GM15510 (cell line): ENCODE results near the gene COG4.

Source experiments
- POLR2A ChIP-seq: IDR thresholded peaks from 3 replicates; pipeline ENCODE4 v1.6.1; 2011; ENCODE audit warnings: borderline replicate concordance; ENCODE audit not compliant: insufficient read length; ENCODE audit errors: extremely low read depth

The COG4 gene

DNA sequence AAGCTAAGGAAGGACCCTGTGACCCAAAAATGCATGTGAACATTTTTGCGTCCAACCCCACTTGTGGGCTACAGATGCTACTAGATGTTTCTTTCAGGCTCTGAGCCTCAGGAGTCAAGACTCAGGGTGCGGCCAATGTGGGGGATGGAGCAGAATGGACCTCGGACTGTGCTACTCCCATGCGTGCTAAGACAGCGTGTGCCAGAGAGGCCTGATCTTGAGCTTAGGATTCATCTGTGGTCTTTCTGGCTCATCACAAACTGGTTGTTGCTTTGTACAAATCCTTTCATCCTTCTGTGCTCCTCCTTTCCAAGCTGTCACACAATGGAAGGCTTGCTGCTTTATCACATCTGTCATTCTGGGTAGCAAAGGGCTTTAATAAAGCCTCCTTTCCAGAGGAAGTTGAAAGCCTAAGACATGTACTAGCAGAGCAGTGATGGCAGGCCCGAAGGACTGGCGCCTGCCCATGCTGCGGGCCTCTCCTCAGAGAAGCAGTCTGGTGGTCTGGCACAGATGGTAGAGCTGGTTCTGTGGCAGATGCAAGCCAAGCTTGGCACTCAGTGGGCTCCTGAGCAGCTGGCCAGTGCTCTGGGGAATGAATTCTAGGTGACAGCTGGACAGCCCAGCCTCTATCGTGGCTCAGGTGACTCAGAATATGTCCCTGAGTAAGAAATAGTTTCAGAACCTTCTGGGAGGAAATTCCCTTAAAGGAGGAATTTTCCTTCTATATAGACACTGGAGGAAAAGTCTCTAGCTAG lies 27.8 kb downstream of the COG4 start:
- TF ChIP-seq POLR2A, result no peak

DNA sequence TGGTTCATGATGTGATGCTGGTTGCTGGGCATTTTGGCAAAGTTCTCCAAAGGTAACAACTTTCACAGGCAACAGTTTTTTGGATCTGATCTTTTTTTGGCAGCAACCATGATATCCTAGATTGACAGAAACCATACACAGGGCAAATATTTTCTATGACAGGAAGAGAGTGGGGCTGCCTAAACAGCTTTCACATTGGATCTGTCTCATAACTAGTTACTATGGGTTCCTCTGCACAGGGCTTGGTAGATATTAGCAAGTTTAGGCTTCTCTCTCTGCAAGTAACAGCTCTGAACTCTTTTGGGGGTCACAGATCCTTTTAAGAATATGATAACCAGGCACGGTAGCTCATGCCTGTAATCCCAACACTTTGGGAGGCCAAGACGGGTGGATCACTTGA lies 28.6 kb downstream of the COG4 start:
- no peak for TF ChIP-seq POLR2A

DNA sequence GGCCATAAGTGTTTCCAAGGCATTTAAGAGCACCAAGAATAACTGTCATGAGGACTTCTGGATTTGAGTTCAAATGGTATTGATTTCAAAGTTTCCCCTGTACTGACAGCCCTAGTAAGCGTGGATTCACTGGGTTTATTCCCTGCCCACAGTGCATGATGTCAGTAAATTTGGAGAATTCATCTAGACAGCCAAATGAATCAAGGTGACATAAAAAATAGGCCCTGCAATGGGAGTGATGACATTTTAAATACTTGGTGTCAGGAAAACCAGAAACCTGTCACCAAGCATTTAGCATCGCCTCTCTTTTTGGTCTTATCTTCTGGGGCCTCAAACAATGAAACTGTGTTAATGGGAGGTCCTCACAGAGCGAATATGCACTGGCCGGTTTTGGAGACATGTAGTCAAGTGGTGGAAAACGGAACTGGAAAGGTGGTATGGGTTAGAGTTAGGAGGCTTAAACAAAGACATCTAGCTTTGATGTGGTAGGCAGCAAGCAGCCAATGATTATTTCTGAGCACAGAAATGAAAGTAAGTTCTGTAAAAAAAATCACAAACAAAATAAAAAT lies 29.1 kb downstream of the COG4 start:
- TF ChIP-seq POLR2A, result no peak

DNA sequence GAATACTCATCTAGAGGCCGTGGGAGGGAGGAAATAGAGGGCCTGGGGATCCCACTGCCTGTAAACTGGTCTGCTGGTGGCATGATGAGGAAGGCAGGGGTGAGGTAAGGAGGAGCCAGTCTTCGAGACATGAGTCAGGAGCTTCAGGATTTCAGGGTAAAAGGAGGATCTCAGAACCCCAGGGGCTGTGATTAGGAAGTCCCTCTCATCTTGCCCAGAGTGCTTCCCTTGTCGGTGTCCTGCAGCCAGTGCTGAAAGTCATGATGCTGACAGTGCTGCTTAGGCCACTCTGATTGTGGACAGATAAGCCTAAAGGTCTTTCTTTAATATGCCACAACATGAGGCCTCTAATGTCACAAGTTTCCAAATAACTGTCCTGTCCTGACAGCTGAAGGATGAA lies 29.6 kb downstream of the COG4 start:
- TF ChIP-seq POLR2A, result no peak

GRCh38 chr16:70490261-70490660 lies 33.1 kb downstream of the COG4 start:
- no peak for TF ChIP-seq POLR2A

- no peak for TF ChIP-seq POLR2A
Measured at GRCh38 chr16:70484867-70485266, 38.5 kb downstream of the COG4 start.

DNA sequence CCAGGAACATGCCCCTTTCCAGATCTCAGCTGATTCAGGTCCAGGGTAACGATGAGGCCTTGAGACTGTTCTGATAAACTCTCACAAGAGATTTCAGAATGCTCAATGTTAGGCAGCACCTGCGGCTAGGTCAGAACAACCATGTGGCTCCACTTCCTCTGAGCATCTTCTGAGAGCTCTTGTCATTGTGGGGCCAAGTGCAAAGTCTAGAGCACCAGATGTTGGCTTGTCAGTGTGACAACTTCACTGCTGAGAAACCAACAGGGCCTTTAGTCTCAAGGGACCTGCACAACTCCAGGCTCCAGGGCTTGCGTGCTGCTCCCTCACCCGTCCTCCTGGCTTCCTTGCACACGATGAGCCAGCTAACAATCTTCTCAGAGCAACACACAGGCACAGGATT lies 39.9 kb downstream of the COG4 start:
- no peak for TF ChIP-seq POLR2A

GRCh38 chr16:70482624-70483023 lies 40.7 kb downstream of the COG4 start:
- no peak for TF ChIP-seq POLR2A

DNA sequence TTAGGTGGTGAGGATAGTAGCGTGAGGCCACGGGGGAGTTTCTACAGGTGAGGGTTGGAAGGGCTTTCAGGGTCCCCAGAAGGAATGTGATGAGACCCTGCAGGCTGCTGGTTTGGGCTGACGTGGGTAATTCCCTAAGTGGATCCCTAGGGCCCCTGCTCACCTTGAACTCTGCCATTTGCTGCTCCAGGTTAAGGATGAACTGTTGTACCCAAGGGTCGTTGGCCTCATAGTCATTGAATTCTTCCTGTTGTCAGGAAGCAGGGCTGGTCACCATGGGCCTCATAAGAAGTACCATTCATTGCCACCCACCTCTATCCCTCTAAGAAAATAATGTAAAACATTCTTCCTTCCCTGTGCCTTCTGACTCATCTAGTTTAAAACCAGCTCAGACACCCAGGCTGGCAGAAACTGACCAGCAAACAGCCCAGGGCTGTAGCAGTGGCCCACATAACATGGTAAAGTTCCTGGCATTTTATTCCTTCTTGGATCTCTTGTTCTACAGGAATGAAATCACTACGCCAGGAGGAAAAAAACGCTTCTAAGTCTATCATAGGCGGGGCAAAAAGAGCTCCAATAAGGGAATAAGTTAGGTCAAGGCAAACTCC lies 41.3 kb downstream of the COG4 start:
- no peak for TF ChIP-seq POLR2A

- no peak for TF ChIP-seq POLR2A
Measured at GRCh38 chr16:70480127-70481105, 42.9 kb downstream of the COG4 start.

DNA sequence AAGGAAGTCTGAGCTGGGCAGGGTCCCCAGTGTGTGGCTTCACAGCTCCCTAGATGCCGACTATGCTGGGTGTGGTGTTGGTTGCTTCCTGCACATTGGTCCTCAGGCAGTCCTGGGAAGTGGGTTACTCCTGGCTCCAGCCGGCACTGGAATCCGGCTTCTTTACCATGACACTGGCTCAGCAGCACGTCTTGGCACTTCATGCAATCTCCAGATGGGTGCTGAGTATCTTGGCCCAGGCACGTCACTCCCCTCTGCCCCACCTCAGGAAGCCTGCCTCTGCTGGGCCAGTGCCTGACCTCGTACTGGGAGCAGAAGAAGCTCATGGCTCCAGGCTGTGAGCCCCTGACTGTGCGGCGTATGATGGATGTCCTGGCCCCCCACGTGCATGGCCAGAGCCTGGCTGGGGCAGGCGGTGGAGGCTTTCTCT lies 44.4 kb downstream of the COG4 start:
- TF ChIP-seq POLR2A, result no peak

DNA sequence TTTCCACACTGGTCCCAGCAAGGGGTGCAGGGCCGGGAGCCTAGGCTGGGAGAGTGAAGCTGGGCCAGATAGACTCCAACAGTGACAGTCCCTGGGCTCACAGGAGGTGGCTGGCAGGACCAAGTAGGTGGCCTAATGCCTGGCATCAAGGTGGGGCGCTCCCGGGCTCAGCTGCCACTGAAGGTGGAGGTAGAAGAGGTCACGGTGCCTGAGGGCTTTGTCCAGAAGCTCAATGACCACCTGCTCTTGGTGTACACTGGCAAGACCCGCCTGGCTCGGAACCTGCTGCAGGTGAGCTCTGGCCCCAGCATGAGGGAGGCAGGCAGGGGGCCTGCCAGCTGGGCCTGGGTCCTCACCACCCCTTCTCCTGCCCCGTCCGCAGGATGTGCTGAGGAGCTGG lies 45.2 kb downstream of the COG4 start:
- TF ChIP-seq POLR2A, result no peak

- peak; percentile 34 for TF ChIP-seq POLR2A
Measured at GRCh38 chr16:70476272-70477020, 46.9 kb downstream of the COG4 start.

- no peak for TF ChIP-seq POLR2A
Measured at GRCh38 chr16:70475054-70475871, 48.1 kb downstream of the COG4 start.

GRCh38 chr16:70474320-70475053 lies 48.9 kb downstream of the COG4 start:
- no peak for TF ChIP-seq POLR2A
